ENCODE results near the gene TERT. TPM values are rescaled to one million over a fixed set of nuclear protein-coding genes. Genes with fewer than 3 reads are reported as not detected.

Gene TERT
- total RNA-seq, 1 donor from 2014 or later, result 0.28 TPM

- TF ChIP-seq, protein P1, sequence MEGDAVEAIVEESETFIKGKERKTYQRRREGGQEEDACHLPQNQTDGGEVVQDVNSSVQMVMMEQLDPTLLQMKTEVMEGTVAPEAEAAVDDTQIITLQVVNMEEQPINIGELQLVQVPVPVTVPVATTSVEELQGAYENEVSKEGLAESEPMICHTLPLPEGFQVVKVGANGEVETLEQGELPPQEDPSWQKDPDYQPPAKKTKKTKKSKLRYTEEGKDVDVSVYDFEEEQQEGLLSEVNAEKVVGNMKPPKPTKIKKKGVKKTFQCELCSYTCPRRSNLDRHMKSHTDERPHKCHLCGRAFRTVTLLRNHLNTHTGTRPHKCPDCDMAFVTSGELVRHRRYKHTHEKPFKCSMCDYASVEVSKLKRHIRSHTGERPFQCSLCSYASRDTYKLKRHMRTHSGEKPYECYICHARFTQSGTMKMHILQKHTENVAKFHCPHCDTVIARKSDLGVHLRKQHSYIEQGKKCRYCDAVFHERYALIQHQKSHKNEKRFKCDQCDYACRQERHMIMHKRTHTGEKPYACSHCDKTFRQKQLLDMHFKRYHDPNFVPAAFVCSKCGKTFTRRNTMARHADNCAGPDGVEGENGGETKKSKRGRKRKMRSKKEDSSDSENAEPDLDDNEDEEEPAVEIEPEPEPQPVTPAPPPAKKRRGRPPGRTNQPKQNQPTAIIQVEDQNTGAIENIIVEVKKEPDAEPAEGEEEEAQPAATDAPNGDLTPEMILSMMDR (IDR thresholded peaks at IDR 0.05; ENCODE audit: unreplicated experiment), result no peak
- H3K27me3 Mint-ChIP-seq (ENCODE audit: unreplicated experiment), result peaks cover 7% of the 10 kb centered on the region
- no peaks in the 10 kb centered on the region for H3K4me1 Mint-ChIP-seq (ENCODE audit: unreplicated experiment)
- H3K36me3 Mint-ChIP-seq (ENCODE audit: low read depth, unreplicated experiment), result peaks cover 8% of the 10 kb centered on the region
- no peak overlapping the region for H3K4me3 Mint-ChIP-seq (ENCODE audit: unreplicated experiment)
- H3K9me3 Mint-ChIP-seq (ENCODE audit: unreplicated experiment), result no peaks in the 10 kb centered on the region
- H3K27ac Mint-ChIP-seq (ENCODE audit: unreplicated experiment), result no peak overlapping the region
- no peak for DNase-seq (ENCODE audit: low spot score)
Measured at GRCh38 chr5:1219768-1220100, 75.1 kb downstream of the TERT start.

DNA sequence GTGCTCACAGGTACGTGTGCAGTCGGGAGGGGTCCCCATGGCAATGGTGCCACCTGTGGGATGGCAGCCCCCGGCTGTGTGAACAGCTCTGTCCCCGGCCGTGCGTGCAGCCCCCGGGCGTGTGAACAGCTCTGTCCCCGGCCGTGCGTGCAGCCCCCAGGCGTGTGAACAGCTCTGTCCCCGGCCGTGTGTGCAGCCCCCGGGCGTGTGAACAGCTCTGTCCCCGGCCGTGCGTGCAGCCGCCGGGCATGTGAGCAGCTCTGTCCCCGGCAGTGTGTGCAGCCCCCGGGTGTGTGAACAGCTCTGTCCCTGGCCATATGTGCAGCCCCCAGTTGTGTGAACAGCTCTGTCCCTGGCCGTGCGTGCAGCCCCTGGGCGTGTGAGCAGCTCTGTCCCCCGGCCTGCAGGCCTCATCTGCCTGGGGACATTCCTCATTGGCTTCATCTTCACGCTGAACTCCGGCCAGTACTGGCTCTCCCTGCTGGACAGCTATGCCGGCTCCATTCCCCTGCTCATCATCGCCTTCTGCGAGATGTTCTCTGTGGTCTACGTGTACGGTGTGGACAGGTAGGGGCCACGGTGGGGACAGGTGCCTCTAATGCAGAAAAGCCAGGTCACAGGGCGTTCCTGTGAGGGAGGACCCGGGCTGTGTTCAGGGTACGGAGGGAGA is 75.6 kb downstream of the TERT start:
- DNase-seq (ENCODE audit: low spot score), result no peak
- Mint-ChIP-seq H3K36me3 (ENCODE audit: low read depth, unreplicated experiment) (peaks cover 8% of the 10 kb centered on the region), H3K9me3 (ENCODE audit: unreplicated experiment) (no peaks in the 10 kb centered on the region), H3K4me3 (ENCODE audit: unreplicated experiment) (no peak overlapping the region), H3K4me1 (ENCODE audit: unreplicated experiment) (no peaks in the 10 kb centered on the region), H3K27me3 (ENCODE audit: unreplicated experiment) (peaks cover 7% of the 10 kb centered on the region), H3K27ac (ENCODE audit: unreplicated experiment) (no peak overlapping the region)
- TF ChIP-seq, protein P1 (IDR thresholded peaks at IDR 0.05; ENCODE audit: unreplicated experiment), result no peak

- H3K36me3 Mint-ChIP-seq (ENCODE audit: low read depth, unreplicated experiment), result peaks cover 8% of the 10 kb centered on the region
- peaks cover 5% of the 10 kb centered on the region for H3K27me3 Mint-ChIP-seq (ENCODE audit: unreplicated experiment)
- H3K4me3 Mint-ChIP-seq (ENCODE audit: unreplicated experiment), result no peak overlapping the region
- H3K9me3 Mint-ChIP-seq (ENCODE audit: unreplicated experiment), result no peaks in the 10 kb centered on the region
- TF ChIP-seq, protein P1 (IDR thresholded peaks at IDR 0.05; ENCODE audit: unreplicated experiment), result no peak
- no peak overlapping the region for H3K27ac Mint-ChIP-seq (ENCODE audit: unreplicated experiment)
- H3K4me1 Mint-ChIP-seq (ENCODE audit: unreplicated experiment), result no peaks in the 10 kb centered on the region
- DNase-seq (ENCODE audit: low spot score), result no peak
Measured at GRCh38 chr5:1218351-1219080, 76.4 kb downstream of the TERT start.

GRCh38 chr5:1217596-1218206 is 77.2 kb downstream of the TERT start:
- TF ChIP-seq, protein P1 (IDR thresholded peaks at IDR 0.05; ENCODE audit: unreplicated experiment), result no peak
- Mint-ChIP-seq H3K27ac (ENCODE audit: unreplicated experiment) (no peak overlapping the region), H3K27me3 (ENCODE audit: unreplicated experiment) (peaks cover 5% of the 10 kb centered on the region)

DNA sequence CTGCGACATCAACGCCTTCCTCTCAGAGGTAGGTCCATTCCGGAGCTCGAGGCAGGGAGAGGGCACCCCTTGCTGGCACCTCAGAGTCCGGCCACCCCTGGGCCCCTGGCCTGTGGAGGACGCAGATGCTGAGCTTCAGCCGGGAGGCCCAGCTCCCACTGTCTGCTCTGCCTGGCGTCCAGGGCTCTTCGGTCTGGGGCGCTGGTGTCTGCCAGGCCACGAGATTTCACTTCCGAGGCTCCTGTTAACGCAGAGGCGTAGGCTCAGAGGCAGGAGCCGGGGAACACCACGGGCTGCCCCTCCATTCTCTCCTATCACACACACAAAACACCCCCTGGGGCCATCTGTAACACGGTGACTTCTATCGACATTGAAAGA is 78.0 kb downstream of the TERT start:
- no peaks in the 10 kb centered on the region for H3K9me3 Mint-ChIP-seq (ENCODE audit: unreplicated experiment)
- DNase-seq (ENCODE audit: low spot score), result no peak
- TF ChIP-seq, protein P1 (IDR thresholded peaks at IDR 0.05; ENCODE audit: unreplicated experiment), result no peak
- no peaks in the 10 kb centered on the region for H3K4me1 Mint-ChIP-seq (ENCODE audit: unreplicated experiment)
- H3K36me3 Mint-ChIP-seq (ENCODE audit: low read depth, unreplicated experiment), result peaks cover 12% of the 10 kb centered on the region
- peaks cover 6% of the 10 kb centered on the region for H3K27me3 Mint-ChIP-seq (ENCODE audit: unreplicated experiment)
- no peak overlapping the region for H3K27ac Mint-ChIP-seq (ENCODE audit: unreplicated experiment)
- H3K4me3 Mint-ChIP-seq (ENCODE audit: unreplicated experiment), result no peak overlapping the region

More at GRCh38 chr5:1217596-1218206, 77.2 kb downstream of the TERT start:
- peaks cover 8% of the 10 kb centered on the region for H3K36me3 Mint-ChIP-seq (ENCODE audit: low read depth, unreplicated experiment)
- no peak for DNase-seq (ENCODE audit: low spot score)
- H3K4me3 Mint-ChIP-seq (ENCODE audit: unreplicated experiment), result no peak overlapping the region
- no peaks in the 10 kb centered on the region for H3K9me3 Mint-ChIP-seq (ENCODE audit: unreplicated experiment)
- no peaks in the 10 kb centered on the region for H3K4me1 Mint-ChIP-seq (ENCODE audit: unreplicated experiment)

Data from endothelial cell (in vitro differentiated cells).